HG03521 (cell line): ENCODE measurements around the gene NYNRIN.
"Not testable (repeated sequence)": the region's sequence is repeated elsewhere in the genome, so short reads cannot be mapped to it uniquely, and the experiment has no call there.

Source experiments
- ATAC-seq: cut with Tn5 transposase; IDR thresholded peaks from one replicate; pipeline ENCODE4 v1.9.1; 2021; ENCODE audit warnings: mild to moderate bottlenecking, moderate library complexity; ENCODE audit not compliant: unreplicated experiment

Gene NYNRIN

GRCh38 chr14:24369907-24370687 is 28.7 kb upstream of the NYNRIN start:
- no peak for ATAC-seq

GRCh38 chr14:24370748-24371147 is 28.1 kb upstream of the NYNRIN start:
- ATAC-seq, result no peak

- not testable (repeated sequence) for ATAC-seq
These were observed 27.2 kb upstream of the NYNRIN start for GRCh38 chr14:24371605-24372004.

GRCh38 chr14:24372701-24373416 is 25.9 kb upstream of the NYNRIN start:
- no peak for ATAC-seq

- ATAC-seq, result no peak
These were observed 22.2 kb upstream of the NYNRIN start for GRCh38 chr14:24376448-24377070.

- no peak for ATAC-seq
These were observed 21.7 kb upstream of the NYNRIN start for GRCh38 chr14:24377126-24377525.

GRCh38 chr14:24377657-24378056 is 21.1 kb upstream of the NYNRIN start:
- no peak for ATAC-seq

- no peak for ATAC-seq
These were observed 20.5 kb upstream of the NYNRIN start for GRCh38 chr14:24378327-24378726.

GRCh38 chr14:24378981-24379906 is 19.6 kb upstream of the NYNRIN start:
- no peak for ATAC-seq

GRCh38 chr14:24379907-24380730 is 18.7 kb upstream of the NYNRIN start:
- ATAC-seq, result no peak

GRCh38 chr14:24381363-24382063 is 17.3 kb upstream of the NYNRIN start:
- ATAC-seq, result no peak

GRCh38 chr14:24382064-24382371 is 16.8 kb upstream of the NYNRIN start:
- no peak for ATAC-seq

- ATAC-seq, result no peak
These were observed 14.6 kb upstream of the NYNRIN start for GRCh38 chr14:24384169-24384568.

- no peak for ATAC-seq
These were observed 13.3 kb upstream of the NYNRIN start for GRCh38 chr14:24385524-24385923.

- ATAC-seq, result no peak
These were observed 11.8 kb upstream of the NYNRIN start for GRCh38 chr14:24387009-24387345.

GRCh38 chr14:24387579-24387978 is 11.2 kb upstream of the NYNRIN start:
- ATAC-seq, result not testable (repeated sequence)

- ATAC-seq, result no peak
These were observed 10.2 kb upstream of the NYNRIN start for GRCh38 chr14:24388474-24389179.

GRCh38 chr14:24389226-24389848 is 9.5 kb upstream of the NYNRIN start:
- ATAC-seq, result no peak
